Measurements from ENCODE around the gene P2RX1.

P2RX1 gene

GRCh38 chr17:3915995-3916696 is at the start of gene P2RX1:
P2RX1 (minus strand) TSS chr17:3916465; CDS start chr17:3916225, 240 bp downstream.
- DNase-seq, result peak; percentile 70

GRCh38 chr17:3965118-3965800 is 49.0 kb upstream of the P2RX1 start:
- peak; percentile 39 for DNase-seq

- DNase-seq, result no peak
These were observed 48.2 kb upstream of the P2RX1 start, which contains the start of gene ATP2A3 for GRCh38 chr17:3964203-3965117. ATP2A3 (minus strand) TSS chr17:3964437; CDS start chr17:3964291, 146 bp downstream.

GRCh38 chr17:3963237-3964201 is 47.3 kb upstream of the P2RX1 start:
- no peak for DNase-seq

- no peak for DNase-seq
These were observed 46.6 kb upstream of the P2RX1 start for GRCh38 chr17:3962965-3963236.

- DNase-seq, result no peak
These were observed 46.1 kb upstream of the P2RX1 start for GRCh38 chr17:3962217-3962964.

GRCh38 chr17:3961564-3962047 is 45.3 kb upstream of the P2RX1 start:
- no peak for DNase-seq

GRCh38 chr17:3960764-3961163 is 44.5 kb upstream of the P2RX1 start:
- DNase-seq, result no peak

- DNase-seq, result no peak
These were observed 43.8 kb upstream of the P2RX1 start for GRCh38 chr17:3959921-3960601.

- no peak for DNase-seq
These were observed 43.1 kb upstream of the P2RX1 start for GRCh38 chr17:3959295-3959899.

GRCh38 chr17:3957735-3958599 is 41.7 kb upstream of the P2RX1 start:
- no peak for DNase-seq

GRCh38 chr17:3956983-3957382 is 40.7 kb upstream of the P2RX1 start:
- DNase-seq, result no peak

- no peak for DNase-seq
These were observed 40.2 kb upstream of the P2RX1 start for GRCh38 chr17:3956327-3956957.

GRCh38 chr17:3955673-3955988 is 39.4 kb upstream of the P2RX1 start:
- DNase-seq, result no peak

- no peak for DNase-seq
These were observed 38.9 kb upstream of the P2RX1 start for GRCh38 chr17:3954976-3955672.

- no peak for DNase-seq
These were observed 37.8 kb upstream of the P2RX1 start for GRCh38 chr17:3954086-3954485.

GRCh38 chr17:3953542-3953941 is 37.3 kb upstream of the P2RX1 start:
- no peak for DNase-seq

GRCh38 chr17:3952186-3952585 is 35.9 kb upstream of the P2RX1 start:
- no peak for DNase-seq
